HUES64 (cell line): ENCODE results near the gene LDLRAD4.

Source experiments
- H3K27ac ChIP-seq: 2 replicates; pipeline ENCODE4 v1.7.0; 2013; ENCODE audit warnings: low read depth, low read length, inconsistent platforms
- H3K27me3 ChIP-seq: 2 replicates; pipeline ENCODE4 v1.6.1; 2013; ENCODE audit warnings: mild to moderate bottlenecking, low read length; ENCODE audit not compliant: insufficient read depth
- H3K36me3 ChIP-seq: 2 replicates; pipeline ENCODE4 v1.6.1; 2013; ENCODE audit warnings: mild to moderate bottlenecking, low read length; ENCODE audit not compliant: insufficient read depth
- H3K4me1 ChIP-seq: 2 replicates; pipeline ENCODE4 v1.6.1; 2013; ENCODE audit warnings: mild to moderate bottlenecking, low read length, moderate library complexity; ENCODE audit not compliant: insufficient read depth
- H3K4me3 ChIP-seq: 2 replicates; pipeline ENCODE4 v1.5.1; 2013; ENCODE audit warnings: mild to moderate bottlenecking, low read length, moderate library complexity
- H3K9ac ChIP-seq: 2 replicates; pipeline ENCODE4 v1.6.1; 2013; ENCODE audit warnings: mild to moderate bottlenecking, low read depth, low read length
- H3K9me3 ChIP-seq: 2 replicates; pipeline ENCODE4 v1.6.1; 2013; ENCODE audit warnings: low read depth, low read length; ENCODE audit not compliant: insufficient read depth
- WGBS: fragments of 150-250, 120-280 bp; methylation state at CpG from one replicate; pipeline ENCODE4 v1.1.7; 2013; ENCODE audit warnings: missing lambda C conversion rate; 5-methylcytosine and 5-hydroxymethylcytosine counted together

LDLRAD4 gene

DNA sequence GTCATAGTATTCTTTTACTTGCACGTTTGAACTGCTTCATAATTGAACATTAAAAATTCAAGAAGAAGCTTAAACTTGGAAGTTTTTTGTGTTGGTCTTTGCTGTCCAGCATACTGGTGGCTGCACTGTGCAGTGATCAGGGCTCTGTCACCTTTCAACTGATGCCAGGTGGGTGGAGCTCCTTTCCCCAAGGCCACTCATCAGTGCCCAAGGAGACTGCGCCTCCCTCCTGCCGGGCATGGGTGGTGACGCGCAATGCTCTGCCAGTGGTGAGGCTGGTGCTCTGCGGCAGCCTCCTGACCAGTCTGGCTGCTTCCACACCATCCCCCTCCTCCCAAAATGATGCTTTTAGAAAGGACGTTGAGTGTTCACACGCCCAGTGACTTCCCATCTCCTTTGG is 16.0 kb upstream of the LDLRAD4 start:
- Histone ChIP-seq H3K9me3 (peaks cover 17% of the 10 kb centered on the region), H3K27ac (no peak overlapping the region), H3K27me3 (no peaks in the 10 kb centered on the region), H3K9ac (no peak overlapping the region), H3K4me1 (no peaks in the 10 kb centered on the region), H3K36me3 (no peaks in the 10 kb centered on the region), H3K4me3 (no peak overlapping the region)
- WGBS: 91% methylated on average over 8 of the region's 8 CpGs

DNA sequence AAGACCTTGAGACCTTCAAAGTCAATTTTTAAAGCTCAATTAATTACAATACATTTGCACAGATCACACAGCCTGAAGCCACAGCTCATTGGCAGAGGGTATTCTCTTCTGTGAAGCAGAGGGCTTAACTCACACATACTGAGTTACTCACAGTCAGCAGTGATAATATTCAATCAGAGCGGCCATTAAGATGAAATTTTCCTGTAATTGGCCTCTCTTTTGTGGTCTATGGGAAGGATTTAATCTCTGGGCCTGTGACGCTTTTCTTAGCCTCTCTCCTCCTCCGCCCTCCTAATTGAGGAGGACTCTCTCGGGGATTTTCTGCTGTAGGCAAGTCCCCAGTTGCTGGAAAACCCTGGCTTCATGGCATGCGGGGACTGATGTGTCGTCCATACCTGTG is 12.3 kb upstream of the LDLRAD4 start:
- H3K27ac ChIP-seq: no peak overlapping the region
- 93% methylated on average over 6 of the region's 6 CpGs for WGBS
- no peak overlapping the region for H3K9ac ChIP-seq
- H3K36me3 ChIP-seq: no peaks in the 10 kb centered on the region
- no peaks in the 10 kb centered on the region for H3K4me1 ChIP-seq
- H3K4me3 ChIP-seq: no peak overlapping the region
- H3K9me3 ChIP-seq: no peaks in the 10 kb centered on the region
- no peaks in the 10 kb centered on the region for H3K27me3 ChIP-seq

DNA sequence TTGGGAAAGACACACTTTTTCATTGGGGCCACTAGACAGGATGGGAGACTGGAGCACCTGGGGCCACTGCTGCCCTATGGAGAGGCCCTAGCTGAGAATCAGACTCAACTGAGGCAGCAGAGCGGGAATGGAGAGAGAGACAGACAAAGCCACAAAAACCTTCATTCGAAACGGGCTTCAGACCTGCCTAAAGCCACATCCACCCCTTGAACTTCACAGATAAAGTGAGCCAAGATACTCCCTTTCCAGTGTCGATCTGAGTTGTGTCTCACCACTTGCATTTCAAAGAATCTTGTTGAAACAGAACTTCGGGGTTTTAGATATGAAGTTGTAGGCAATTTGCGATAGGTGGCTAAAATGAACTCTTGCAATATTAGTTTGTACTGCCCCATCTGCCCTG is 11.3 kb upstream of the LDLRAD4 start:
- Histone ChIP-seq H3K27ac (no peak overlapping the region), H3K9me3 (no peaks in the 10 kb centered on the region), H3K4me3 (no peak overlapping the region), H3K9ac (no peak overlapping the region), H3K4me1 (no peaks in the 10 kb centered on the region), H3K36me3 (no peaks in the 10 kb centered on the region), H3K27me3 (no peaks in the 10 kb centered on the region)
- WGBS: 95% methylated on average over 6 of the region's 6 CpGs

DNA sequence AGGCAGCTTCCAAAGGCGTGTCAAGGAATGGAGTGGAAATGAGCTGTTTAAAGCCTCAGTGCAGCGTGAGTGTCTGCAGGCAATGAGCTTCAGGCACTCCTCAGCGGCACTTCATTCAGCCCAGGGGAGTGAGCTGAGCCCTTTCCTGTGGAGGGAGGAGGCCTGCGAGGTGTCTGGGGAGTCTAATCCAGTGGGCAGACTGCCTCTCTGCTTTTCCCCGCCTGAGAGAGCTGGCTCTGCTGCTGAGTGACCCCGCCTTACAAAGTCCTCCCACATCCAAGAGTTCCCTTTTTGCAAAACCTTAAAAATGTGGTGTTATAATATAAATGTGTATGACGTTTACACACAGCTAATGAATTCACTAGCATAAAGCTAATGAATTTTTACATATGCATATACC is 7.0 kb upstream of the LDLRAD4 start:
- H3K27ac ChIP-seq: no peak overlapping the region
- WGBS: 78% methylated on average over 7 of the region's 7 CpGs

GRCh38 chr18:13213036-13213795 is 5.3 kb upstream of the LDLRAD4 start:
- H3K9me3 ChIP-seq: no peaks in the 10 kb centered on the region
- H3K4me3 ChIP-seq: no peak overlapping the region
- peaks cover 37% of the 10 kb centered on the region for H3K27me3 ChIP-seq
- whole genome bisulfite sequencing: 93% methylated on average over 16 of the region's 18 CpGs
- H3K4me1 ChIP-seq: no peaks in the 10 kb centered on the region; the same call in 1 of the 2 replicates
- H3K36me3 ChIP-seq: no peaks in the 10 kb centered on the region
- H3K27ac ChIP-seq: no peak overlapping the region
- H3K9ac ChIP-seq: no peak overlapping the region

More for the DNA sequence above, 7.0 kb upstream of the LDLRAD4 start:
- Histone ChIP-seq H3K4me1 (no peaks in the 10 kb centered on the region; the same call in 1 of the 2 replicates), H3K4me3 (no peak overlapping the region), H3K9me3 (no peaks in the 10 kb centered on the region), H3K9ac (no peak overlapping the region), H3K27me3 (peaks cover 23% of the 10 kb centered on the region), H3K36me3 (no peaks in the 10 kb centered on the region)

GRCh38 chr18:13214609-13215008 is 4.0 kb upstream of the LDLRAD4 start:
- Histone ChIP-seq H3K4me1 (no peaks in the 10 kb centered on the region; the same call in 1 of the 2 replicates), H3K9me3 (no peaks in the 10 kb centered on the region), H3K36me3 (no peaks in the 10 kb centered on the region), H3K27me3 (peaks cover 51% of the 10 kb centered on the region), H3K9ac (no peak overlapping the region), H3K4me3 (no peak overlapping the region), H3K27ac (no peak overlapping the region)
- 69% methylated on average over 1 of the region's 1 CpG for WGBS

DNA sequence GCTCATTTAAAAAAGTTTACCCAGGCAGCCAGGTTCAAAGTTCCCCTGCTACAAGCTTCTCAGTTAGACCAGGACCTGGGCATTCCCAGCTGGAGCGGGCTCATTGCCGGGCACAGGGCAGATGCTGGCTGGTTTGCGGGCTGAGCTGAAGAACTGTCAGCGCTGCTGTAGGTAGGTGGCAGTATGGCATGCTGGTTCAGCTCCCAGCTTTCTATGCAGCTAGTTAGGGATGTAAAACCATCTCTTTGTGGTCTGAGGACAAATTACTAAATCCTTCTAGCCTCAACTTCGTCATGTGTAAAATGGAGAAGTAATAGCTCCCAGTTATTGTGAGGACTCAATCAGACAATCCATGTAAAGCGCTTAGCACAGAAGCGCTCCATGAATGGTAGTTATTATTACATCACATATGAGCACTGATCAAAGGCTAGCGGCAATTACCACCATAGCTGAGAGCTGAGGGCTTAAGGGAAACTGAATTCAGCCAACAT is 2.4 kb upstream of the LDLRAD4 start:
- Histone ChIP-seq H3K27ac (no peak overlapping the region), H3K9ac (no peak overlapping the region), H3K27me3 (peaks cover 66% of the 10 kb centered on the region), H3K4me3 (peak overlapping the region; percentile 15; the same call in 1 of the 2 replicates), H3K9me3 (no peaks in the 10 kb centered on the region), H3K4me1 (no peaks in the 10 kb centered on the region; the same call in none of the 2 replicates), H3K36me3 (no peaks in the 10 kb centered on the region)
- WGBS: 33% methylated on average over 8 of the region's 8 CpGs

DNA sequence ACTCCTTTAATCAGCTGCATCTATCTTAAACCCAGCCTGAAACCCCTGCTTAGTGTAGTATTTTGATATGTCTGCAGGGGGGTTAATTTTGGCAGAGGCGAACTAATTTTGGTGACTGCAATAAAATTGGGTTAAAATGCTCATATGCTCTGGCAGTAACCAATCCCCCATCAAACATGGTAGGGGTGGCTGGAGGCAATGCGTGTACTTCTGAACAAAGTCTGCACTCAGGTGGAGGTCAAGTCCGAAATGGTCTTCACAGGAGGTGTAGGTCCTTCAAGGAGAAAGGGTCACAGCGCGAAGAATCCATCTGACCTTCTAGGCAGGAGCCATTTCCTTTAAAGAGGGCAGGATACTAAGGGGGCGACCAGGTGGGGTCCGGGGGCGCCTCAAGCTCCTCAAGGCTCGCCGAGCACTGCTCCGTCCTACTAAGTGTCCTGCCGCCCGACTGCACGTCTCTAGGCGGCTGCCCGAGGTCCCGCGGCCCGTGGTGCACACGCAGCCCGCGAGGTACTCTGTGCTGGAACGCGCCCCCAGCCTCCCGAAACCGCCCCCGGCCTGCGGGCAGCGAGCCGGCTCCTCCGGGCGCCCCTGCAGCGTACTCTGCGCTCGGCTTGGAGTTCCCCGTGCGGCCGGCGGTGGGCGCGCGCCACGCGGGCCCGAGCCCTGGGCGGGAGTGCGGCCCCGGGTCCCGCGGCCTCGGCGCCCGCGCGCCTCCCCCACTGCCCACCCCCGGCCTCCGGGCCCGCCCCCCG is 1.7 kb upstream of the LDLRAD4 start:
- no peaks in the 10 kb centered on the region for H3K9me3 ChIP-seq
- no peak overlapping the region for H3K27ac ChIP-seq
- H3K9ac ChIP-seq: no peak overlapping the region; the same call in 1 of the 2 replicates
- no peaks in the 10 kb centered on the region for H3K36me3 ChIP-seq
- H3K4me1 ChIP-seq: peaks cover 7% of the 10 kb centered on the region
- H3K27me3 ChIP-seq: peaks cover 70% of the 10 kb centered on the region
- H3K4me3 ChIP-seq: peak overlapping the region; percentile 63
- 3% methylated on average over 59 of the region's 59 CpGs for WGBS

DNA sequence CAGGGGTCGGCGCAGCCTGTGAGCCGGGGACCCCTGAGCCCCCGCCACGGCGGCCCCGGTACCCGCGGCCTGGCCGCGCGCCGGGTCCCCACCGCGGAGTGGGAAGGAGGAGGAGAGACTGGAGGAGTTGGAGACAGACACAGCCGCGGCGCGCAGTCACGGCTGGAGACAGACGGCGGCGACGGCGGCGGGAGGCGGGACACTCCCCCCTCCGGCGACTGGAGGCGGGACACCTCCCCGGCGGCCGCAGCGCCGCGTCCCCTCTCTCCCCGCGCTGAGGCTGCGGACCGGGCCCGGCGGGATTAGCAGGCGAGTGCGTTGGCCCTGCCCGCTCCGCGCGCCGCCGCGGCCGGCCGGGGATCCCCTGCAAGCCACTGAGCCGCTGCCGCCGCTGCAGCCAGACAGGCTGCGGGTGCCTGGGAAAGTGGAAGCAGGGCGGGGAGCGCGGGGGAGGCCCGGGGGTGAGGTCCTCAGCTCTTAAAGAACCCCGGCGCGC is 1.0 kb upstream of the LDLRAD4 start:
- H3K4me1 ChIP-seq: peaks cover 13% of the 10 kb centered on the region
- H3K36me3 ChIP-seq: no peaks in the 10 kb centered on the region
- WGBS: under 1% methylated on average over 64 of the region's 64 CpGs
- no peak overlapping the region for H3K27ac ChIP-seq
- H3K27me3 ChIP-seq: peaks cover 70% of the 10 kb centered on the region
- peak overlapping the region; percentile 63 for H3K4me3 ChIP-seq
- no peak overlapping the region; the same call in 1 of the 2 replicates for H3K9ac ChIP-seq
- no peaks in the 10 kb centered on the region for H3K9me3 ChIP-seq

DNA sequence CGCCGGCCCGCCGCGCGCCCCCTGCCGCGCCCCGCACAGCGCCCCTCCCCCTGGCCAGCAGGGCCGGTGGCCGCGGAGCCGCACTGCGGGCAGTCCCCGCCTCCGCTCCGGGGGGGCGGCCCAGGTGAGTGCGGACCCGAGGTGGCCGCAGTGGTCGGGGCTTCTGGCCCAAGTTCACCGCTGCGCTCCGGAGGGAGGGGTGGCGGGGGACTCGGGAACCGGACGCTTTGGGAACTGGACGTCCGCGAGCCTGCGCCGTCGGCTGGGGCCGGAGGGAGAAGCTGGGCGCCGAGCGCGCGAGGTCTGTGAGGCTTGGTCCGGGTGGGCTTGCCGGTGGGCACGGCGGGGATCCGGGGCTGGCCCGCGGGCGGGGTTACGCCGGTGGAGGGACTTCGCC is 591 bp upstream of the LDLRAD4 start:
- Histone ChIP-seq H3K27ac (no peak overlapping the region), H3K9ac (0 out of 2 replicates have a peak overlapping the region, but pooled peaks have one; percentile 25), H3K4me1 (peaks cover 18% of the 10 kb centered on the region)

DNA sequence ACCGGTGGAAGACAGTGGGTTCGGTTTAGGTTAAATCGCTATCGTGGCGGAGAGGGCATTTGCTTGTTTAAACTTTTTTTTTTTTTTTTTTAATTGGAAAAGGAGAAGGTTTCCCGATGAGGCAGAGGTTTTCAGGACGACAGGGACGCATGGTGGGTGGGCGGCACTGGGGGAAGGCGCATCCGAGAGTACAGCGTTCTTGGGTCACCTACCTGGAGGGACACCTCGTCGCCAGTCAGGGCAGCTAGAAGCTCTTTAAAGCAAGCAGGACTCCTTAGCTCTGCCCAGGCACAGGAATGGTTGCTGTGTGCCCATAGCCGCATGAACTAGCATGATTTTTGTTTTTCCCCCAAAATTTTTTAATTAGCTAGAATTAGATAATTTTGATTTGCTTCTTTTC is 437 bp downstream of the LDLRAD4 start:
- peaks cover 20% of the 10 kb centered on the region for H3K4me1 ChIP-seq
- H3K27me3 ChIP-seq: peaks cover 69% of the 10 kb centered on the region
- H3K36me3 ChIP-seq: no peaks in the 10 kb centered on the region
- WGBS: 12% methylated on average over 15 of the region's 15 CpGs
- H3K9me3 ChIP-seq: no peaks in the 10 kb centered on the region
- H3K4me3 ChIP-seq: peak overlapping the region; percentile 63
- no peak overlapping the region for H3K27ac ChIP-seq
- no peak overlapping the region for H3K9ac ChIP-seq

More for the DNA sequence above, 591 bp upstream of the LDLRAD4 start:
- WGBS: under 1% methylated on average over 53 of the region's 53 CpGs
- no peaks in the 10 kb centered on the region for H3K36me3 ChIP-seq
- H3K4me3 ChIP-seq: peak overlapping the region; percentile 63
- H3K27me3 ChIP-seq: peaks cover 70% of the 10 kb centered on the region
- H3K9me3 ChIP-seq: no peaks in the 10 kb centered on the region
